ENCODE results near the gene ELMO3.

Gene ELMO3

DNA sequence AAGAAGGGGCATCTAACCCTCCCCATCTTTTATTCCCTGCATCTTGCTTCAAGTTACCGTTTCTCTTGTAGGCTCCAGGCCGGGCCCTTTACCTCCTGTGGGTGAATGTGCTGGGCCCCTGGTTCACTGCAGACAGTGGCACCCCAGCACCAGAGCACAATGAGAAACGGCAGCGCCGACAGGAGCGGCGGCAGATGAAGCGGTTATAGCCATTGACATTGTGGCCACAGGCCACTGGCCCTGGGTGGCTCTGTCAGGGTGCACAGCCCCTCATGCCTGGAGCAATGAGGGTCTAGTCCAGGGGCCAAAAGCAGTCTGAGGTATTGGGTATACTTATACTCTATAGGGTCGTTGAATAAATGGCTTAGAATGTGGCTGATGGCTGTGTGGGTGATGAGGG lies 30.0 kb downstream of the ELMO3 start:
- in situ Hi-C loops (cut with HindIII; ENCODE audit: low pct_unique_long_range_greater_than_20kb, low sequenced_read_pairs), result no loop called here
- DNase-seq (ENCODE audit: low read depth in 1 of 2, low spot score in 1 of 2), result no peak
- TF ChIP-seq JUND (IDR thresholded peaks at IDR 0.05; ENCODE audit: low read depth), result no peak

DNA sequence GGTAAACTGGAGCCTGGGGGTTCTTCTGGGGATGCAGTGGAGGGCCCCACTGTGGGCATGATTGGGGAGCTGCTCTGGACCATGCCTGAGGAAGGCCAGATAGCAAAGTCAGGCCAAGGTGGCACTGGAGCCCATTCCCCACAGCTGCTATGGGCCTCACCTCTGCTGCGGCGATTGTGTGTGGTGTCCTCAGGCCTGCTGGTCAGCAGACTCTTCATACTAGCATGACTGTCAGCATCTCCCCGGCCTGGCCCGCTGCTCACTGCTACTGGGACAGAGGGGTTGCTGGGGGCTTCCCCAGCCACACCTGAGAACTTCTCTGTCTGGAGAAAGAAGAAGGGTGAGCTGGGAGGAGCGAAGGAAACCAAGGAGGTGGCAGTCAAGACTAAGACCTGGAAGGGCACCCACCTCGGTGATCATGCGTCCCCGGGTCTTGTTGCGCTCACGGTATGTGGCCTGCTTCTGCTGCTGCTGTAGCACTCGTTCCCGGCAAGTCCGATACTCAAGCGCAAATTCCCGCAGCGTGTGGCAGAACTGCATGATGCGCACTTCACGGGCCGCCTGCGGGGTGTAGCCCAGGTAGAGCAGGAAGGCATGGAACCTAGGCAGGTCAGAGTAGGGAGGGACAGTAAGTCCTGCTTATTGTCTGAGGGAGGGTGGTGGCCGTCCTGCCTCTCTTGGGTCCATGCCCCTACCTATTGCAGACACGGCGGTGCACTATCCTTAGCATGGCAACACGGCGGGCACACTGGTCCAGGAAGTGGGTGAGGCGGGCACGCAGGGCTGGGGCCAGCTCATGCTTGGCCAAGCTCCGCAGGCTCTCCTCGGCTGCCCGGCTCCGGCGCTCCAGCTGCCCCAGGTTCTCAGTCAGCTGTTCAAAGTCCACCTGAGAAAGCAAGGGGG lies 31.2 kb downstream of the ELMO3 start:
- in situ Hi-C loops (cut with HindIII; ENCODE audit: low pct_unique_long_range_greater_than_20kb, low sequenced_read_pairs), result no loop called here
- TF ChIP-seq JUND (IDR thresholded peaks at IDR 0.05; ENCODE audit: low read depth), result no peak
- DNase-seq (ENCODE audit: low read depth in 1 of 2, low spot score in 1 of 2), result no peak

DNA sequence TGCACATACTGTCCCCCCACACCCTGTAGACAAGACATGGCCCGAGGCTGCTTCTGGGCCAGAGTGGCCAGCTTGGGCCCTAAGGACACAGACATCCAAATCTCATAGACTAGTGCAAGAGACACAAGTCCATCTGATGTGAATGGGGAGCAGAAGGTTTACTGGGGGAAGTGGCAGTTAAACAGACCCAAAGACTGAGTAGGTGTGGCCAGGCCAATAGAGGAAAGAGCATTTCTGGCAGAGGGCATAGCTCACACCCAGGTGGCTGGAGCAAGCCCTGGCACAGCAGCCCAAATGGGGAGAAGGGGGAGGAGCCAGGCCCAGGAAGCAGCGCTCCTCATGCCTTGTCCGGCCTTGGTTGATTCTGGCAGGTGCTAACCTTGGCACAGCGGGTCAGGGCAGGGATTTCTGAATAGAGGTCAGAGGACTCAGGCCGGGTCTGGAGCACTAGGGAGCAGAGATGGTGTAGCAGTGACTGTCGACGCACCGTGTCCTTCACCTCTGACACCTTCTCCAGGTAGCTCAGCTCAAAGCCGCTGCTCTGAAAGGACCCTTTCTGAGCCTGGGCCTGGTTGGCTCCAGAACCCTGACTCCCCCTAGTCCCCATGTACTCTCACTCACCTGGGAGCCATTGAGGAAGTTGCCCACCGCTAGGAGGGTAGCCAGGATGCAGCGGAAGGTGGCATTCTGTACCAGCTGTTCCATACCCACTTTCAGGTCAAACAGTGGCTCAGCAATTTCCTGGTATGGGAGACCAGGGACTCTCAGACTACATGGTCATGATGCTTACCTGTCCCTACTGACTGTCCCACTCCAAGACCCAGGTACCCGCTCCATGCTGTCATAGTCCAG lies 32.1 kb downstream of the ELMO3 start:
- no peak for TF ChIP-seq JUND (IDR thresholded peaks at IDR 0.05; ENCODE audit: low read depth)
- DNase-seq (ENCODE audit: low read depth in 1 of 2, low spot score in 1 of 2), result no peak
- in situ Hi-C loops (cut with HindIII; ENCODE audit: low pct_unique_long_range_greater_than_20kb, low sequenced_read_pairs), result no loop called here

DNA sequence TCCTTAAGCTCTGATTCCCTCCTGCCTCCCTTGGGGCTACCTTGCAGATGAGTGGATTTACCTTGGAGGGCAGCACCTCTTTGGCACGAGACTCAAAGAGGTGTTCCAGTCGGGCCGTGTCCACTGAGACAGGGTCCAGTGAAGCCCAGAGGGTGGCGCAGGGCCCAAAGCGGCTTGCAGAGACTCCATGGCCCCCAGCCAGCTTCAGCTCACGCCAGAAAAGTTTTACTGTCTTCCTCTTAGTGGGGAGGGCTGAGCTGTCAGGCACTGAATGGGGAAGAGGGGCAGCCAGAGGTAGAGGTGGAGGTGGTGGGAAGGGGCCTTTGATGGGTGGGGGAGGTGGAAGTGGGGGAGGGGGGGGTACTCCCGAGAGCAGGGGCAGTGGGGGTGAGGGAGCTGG lies 34.7 kb downstream of the ELMO3 start:
- no peak for TF ChIP-seq JUND (IDR thresholded peaks at IDR 0.05; ENCODE audit: low read depth)
- in situ Hi-C loops (cut with HindIII; ENCODE audit: low pct_unique_long_range_greater_than_20kb, low sequenced_read_pairs), result no loop called here
- no peak for DNase-seq (ENCODE audit: low read depth in 1 of 2, low spot score in 1 of 2)

DNA sequence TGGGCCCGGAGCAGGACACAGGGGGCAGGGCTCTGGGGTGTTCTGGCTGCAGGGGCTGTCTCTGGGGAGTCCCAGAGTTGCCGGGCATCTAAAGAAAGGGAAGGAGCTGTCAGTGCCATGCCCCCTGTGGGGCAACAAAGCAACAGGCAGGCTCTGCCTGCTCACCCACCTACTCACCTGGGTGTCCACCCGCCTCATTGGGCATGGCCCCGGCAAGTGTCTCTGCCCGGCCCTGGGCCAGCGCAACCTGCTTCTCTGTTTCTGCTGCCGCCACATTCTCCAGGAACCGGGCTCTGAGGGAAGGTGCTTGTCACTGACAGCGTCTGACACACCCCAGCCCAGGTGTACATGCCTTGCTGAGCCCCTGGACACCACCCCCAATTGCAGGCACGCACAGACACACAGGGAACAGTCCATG lies 35.3 kb downstream of the ELMO3 start:
- no peak for TF ChIP-seq JUND (IDR thresholded peaks at IDR 0.05; ENCODE audit: low read depth)
- in situ Hi-C loops (cut with HindIII; ENCODE audit: low pct_unique_long_range_greater_than_20kb, low sequenced_read_pairs), result no loop called here
- no peak for DNase-seq (ENCODE audit: low read depth in 1 of 2, low spot score in 1 of 2)

DNA sequence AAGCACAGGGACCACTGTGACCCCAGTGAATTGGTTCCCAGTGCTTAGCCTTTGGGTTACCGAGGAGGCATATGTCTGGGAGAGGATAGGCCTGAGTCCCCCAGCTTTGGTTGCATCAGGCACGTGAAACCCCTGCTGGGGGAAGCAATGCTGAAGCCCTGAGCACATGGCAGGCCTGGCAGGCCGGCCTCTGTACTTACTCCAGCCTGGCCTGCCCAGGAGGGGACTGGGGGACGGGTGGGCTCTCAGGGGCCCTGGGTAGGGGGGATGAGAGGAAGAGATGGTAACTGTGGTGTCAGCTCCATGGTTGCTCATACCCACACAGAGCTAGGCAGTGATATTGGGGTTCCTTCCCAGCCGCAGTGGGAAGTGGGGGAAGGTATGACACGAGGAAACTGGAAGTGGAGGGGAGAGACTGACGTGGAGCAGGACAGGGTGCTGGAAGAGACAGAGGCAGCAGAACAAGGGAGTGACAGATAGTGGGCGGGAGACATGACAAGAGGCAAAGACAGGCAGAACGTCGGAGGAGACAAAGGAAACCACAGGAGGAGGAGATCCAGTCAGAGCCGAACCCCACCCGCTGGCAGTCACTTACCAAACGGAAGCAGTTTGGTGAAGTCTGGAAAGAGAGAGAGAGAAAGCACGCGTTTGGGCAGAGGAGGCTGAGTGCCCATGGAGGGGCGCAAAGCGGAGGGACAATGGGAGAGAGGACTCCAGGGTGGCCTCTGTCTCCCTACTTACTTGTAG lies 37.1 kb downstream of the ELMO3 start:
- no peak for TF ChIP-seq JUND (IDR thresholded peaks at IDR 0.05; ENCODE audit: low read depth)
- DNase-seq (ENCODE audit: low read depth in 1 of 2, low spot score in 1 of 2), result no peak
- in situ Hi-C loops (cut with HindIII; ENCODE audit: low pct_unique_long_range_greater_than_20kb, low sequenced_read_pairs), result no loop called here

DNA sequence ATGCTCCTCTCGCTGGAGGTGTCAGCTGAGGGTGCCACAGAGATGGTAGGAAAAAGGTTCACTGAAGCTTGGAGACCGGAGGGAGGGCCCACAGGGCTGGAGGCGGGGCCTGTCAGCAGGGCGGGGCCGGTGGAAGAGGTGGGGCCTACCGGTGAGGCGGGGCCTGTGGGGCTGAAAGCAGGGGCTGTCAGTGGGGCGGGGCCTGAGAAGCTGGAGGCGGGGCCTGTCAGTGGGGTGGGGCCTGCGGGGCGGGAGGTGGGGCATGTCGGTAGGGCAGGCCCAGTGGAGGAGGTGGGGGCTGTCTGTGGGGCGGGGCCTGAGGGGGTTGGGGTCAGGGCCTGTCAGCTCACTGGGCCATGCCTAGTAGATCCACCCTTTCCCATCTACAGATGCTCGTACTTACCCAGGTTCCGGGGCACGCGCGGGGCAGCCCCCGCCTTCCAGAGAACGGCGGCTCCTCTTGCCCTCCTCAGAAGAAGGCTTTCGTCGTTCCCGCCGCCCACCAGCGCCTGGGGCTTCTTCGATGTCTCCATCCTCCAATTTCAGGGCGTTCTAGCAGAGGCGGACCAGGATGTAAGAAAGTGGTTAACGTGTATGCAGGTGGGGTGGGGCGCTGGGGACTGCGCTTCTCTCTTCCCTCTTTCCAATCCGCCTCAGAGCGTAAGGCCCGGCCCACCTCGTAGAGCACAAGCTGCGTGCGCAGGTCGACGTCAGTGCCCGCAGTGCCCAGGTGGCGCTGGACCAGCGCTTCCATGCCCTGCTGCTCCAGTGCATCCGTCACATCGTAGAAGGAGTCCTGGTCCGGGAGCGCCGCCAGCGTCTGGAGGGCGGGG lies 37.8 kb downstream of the ELMO3 start:
- peak; percentile 72 to 92 for DNase-seq (ENCODE audit: low read depth in 1 of 2, low spot score in 1 of 2)
- in situ Hi-C loops (cut with HindIII; ENCODE audit: low pct_unique_long_range_greater_than_20kb, low sequenced_read_pairs), result no loop called here
- TF ChIP-seq JUND (IDR thresholded peaks at IDR 0.05; ENCODE audit: low read depth), result no peak

DNA sequence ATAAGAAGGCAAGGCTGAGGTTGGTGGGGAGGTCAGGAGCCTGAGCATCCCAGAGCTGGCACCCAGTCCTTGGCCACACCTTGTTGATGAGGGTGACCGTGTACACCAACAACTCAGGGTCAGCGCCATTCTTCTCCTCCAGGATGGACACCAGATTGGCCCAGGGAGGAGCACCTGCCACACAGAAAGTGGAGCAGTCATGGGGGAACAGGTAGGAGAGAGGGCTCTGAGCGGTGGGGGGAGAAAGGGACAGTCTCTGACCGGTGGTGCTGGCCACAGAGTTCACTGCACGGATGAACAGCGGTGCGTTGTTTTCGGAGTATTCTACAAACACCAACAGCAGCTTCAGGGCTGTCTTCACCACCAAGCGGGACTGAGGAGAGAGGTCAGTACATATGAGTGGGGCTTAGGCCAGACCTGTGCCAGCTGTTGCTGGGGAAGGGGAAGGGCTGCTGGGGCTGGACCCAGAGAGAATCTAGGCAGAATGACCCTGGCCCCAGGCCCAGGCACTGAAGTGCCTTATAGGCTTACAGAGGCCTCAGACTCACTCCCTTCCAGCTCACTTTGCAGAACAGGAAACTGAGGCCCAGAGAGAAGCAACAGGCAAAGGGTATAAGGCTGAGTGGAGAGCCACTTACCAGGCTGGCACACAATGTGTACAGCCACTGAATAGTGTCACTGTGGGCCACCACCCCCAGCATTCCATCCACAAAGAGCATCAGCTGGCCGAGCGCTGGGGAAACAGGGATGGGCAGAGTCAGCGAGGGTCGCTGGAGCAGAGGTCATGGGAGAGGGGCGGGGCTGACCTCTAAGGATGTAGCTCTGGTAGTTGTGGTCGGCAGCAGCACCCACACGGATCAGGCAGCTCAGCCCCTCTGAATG lies 38.7 kb downstream of the ELMO3 start:
- no peak for DNase-seq (ENCODE audit: low read depth in 1 of 2, low spot score in 1 of 2)
- in situ Hi-C loops (cut with HindIII; ENCODE audit: low pct_unique_long_range_greater_than_20kb, low sequenced_read_pairs), result no loop called here
- TF ChIP-seq JUND (IDR thresholded peaks at IDR 0.05; ENCODE audit: low read depth), result no peak

DNA sequence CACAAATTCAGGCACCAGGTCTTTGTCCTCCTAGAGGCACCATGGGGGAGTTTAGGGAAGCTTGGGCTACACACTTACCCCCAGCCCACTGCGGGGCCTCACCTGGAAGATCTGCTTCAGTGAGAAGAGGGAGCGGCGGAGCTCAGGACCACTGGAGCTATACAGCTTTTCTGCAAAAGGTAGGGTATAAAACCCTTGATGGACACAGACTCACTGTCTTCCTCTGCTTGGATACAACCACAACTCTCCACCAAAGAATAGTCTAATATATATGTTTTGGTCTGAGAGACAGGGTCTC lies 39.3 kb downstream of the ELMO3 start:
- in situ Hi-C loops (cut with HindIII; ENCODE audit: low pct_unique_long_range_greater_than_20kb, low sequenced_read_pairs), result no loop called here
- DNase-seq (ENCODE audit: low read depth in 1 of 2, low spot score in 1 of 2), result no peak
- no peak for TF ChIP-seq JUND (IDR thresholded peaks at IDR 0.05; ENCODE audit: low read depth)

DNA sequence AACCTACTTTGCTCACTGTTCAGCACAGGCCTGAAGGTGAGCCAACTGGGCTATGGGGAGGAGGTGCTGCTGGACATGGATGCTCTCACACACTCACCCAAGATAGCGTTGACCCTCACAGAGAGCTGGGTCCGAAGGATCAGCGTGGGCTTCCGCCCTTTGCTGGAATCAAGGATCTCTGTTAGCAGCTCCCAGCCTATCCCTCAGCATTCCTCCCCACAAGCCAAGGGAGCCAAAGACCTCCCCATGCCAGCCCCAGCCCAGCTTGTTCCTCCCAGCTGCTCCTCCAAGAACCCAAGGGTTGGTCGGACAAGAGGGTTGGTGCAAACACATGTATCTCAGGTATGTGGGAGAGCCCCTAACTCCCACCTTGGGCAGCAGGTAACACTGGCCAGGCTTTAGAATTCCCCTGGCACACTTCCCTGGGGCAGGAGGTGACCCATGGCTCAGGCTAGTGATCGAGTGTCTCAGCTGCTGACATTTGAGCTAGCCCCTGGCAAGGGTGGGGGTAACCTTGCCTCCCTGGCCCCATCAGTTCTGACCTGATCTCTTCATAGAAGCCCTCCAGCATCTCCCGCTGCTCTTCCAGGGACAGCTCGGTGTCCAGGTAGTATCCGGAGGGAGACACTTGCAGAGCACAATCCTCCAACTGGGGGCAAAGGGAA lies 40.0 kb downstream of the ELMO3 start:
- TF ChIP-seq JUND (IDR thresholded peaks at IDR 0.05; ENCODE audit: low read depth), result no peak
- in situ Hi-C loops (cut with HindIII; ENCODE audit: low pct_unique_long_range_greater_than_20kb, low sequenced_read_pairs), result no loop called here

DNA sequence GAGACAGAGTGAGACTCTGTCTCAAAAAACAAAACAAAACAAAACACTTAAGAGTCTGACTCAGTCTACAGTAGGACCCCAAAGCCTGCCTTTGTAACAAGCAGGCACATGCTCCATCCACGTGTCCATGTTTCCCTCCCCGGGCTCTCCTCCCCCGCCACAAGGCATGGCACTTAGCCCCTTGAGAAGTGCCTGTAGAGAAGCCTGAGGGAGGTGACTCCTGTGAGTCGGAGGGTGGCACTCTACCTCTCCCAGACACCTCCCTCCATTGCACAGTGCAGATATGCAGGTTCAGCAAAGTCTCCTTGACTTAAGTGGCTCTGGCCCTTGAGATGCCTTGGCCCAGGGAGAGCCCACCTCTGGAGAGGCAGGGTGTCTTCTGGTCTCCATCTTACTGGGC lies 41.6 kb downstream of the ELMO3 start:
- TF ChIP-seq JUND (IDR thresholded peaks at IDR 0.05; ENCODE audit: low read depth), result no peak
- in situ Hi-C loops (cut with HindIII; ENCODE audit: low pct_unique_long_range_greater_than_20kb, low sequenced_read_pairs), result no loop called here
- DNase-seq (ENCODE audit: low read depth in 1 of 2, low spot score in 1 of 2), result no peak

More for the DNA sequence above, 40.0 kb downstream of the ELMO3 start:
- DNase-seq (ENCODE audit: low read depth in 1 of 2, low spot score in 1 of 2), result no peak
